Measurements from ENCODE around the gene GALNT14. TPM values are rescaled to one million over a fixed set of nuclear protein-coding genes. Genes with fewer than 3 reads are reported as not detected.

The GALNT14 gene
- polyA plus RNA-seq, 3 donors = 1.7 to 3.9 (median 2.1) TPM

DNA sequence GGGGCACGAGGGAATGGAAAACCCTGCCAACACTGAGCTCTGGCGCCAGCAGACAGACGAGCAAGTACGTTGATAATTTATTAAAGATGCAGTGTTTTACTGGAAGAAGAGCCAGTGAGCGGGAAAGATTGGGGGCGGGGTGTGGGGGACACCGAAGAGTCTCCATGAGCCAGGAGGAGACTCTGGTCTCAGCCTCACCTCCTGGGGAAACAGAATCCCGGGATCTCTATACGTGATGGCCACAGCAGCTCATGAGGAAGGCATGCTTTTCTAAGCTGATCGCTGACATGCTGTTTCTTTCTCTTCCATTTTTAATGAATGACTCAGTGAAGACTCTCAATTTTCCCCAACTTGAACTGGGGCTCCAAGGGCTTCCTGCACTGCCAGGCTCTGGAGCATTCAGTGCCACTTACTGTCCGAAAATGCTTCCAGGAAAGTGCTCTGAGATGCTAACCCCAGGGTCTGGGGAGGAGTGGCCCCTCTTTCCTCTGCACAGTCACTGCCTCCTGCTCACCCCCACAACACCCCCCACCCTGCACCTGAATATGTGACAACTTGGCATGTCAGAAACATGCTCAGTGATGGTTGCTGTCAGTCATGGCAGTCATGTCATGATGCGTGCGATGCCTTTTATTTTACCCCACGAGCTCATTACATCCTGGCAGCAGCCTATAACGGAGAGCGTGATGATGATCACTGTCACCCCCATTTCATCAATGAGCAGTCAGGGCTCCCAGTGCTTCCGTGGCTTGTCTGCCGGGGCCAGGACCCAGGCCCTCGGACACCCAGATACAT is 166.8 kb downstream of the GALNT14 start:
- H3K27ac ChIP-seq (ENCODE audit: low read depth, low read length) = no peak overlapping the region
- WGBS, 3 donors = 74 to 84% (median 79%) methylated on average over 19 of the region's 19 CpGs

DNA sequence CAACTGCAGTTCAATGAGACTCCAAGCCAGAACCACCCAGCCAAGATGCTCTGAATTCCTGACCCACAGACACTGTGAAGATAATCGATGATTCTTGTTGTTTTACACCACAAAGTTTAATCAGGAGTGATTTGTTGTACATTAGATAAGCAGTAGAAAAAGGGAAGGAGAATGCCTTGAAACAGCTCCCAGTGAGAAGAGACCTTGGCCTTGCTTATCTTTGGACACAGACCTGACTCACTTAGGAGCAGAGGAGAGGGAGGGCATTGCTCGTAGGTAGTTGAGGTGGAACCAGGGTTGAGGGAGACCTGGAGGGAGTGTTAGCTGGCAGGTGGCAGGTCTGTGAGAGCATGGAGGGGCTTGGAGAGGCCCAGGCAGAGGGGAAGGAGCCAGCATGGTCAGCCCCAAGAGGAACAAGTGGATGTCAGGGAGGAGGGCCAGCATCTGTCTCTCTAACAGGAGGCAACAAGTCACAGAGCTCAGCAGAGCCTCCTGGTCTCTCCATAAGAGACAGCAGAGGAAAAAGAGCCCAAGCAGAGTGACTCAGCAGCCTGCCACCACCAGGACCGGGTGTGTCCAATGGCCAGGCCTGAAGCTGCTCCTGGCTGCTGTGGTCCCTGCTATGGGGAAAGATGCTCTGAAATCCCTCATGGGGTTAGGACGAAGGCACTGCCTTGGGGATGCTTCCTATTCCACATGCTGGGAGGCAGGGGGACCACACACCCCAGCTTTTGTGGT is 169.4 kb downstream of the GALNT14 start:
- WGBS, 3 donors = 62 to 83% (median 74%) methylated on average over 4 of the region's 4 CpGs
- H3K27ac ChIP-seq (ENCODE audit: low read depth, low read length) = no peak overlapping the region

DNA sequence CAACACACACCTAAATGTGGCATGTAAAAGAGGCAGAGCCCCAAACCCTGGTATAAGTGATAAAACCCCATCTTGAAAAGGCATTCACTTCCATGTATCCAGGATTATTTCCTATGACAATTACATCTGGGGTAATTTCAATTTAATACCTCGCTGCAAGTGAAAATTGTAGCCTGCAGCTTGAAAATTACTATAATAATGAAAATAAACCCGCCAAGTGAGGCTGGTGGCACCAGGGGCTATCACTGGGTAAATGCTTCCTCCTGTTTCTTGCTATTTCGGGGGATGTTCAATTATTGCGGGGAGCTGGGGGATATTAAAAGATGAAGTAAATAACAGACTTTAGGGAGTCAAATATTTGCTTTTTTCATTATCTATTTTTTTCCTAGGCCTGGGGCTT is 171.5 kb downstream of the GALNT14 start:
- H3K27ac ChIP-seq (ENCODE audit: low read depth, low read length) = no peak overlapping the region
- WGBS, 3 donors = 89 to 96% (median 93%) methylated on average over 4 of the region's 4 CpGs

DNA sequence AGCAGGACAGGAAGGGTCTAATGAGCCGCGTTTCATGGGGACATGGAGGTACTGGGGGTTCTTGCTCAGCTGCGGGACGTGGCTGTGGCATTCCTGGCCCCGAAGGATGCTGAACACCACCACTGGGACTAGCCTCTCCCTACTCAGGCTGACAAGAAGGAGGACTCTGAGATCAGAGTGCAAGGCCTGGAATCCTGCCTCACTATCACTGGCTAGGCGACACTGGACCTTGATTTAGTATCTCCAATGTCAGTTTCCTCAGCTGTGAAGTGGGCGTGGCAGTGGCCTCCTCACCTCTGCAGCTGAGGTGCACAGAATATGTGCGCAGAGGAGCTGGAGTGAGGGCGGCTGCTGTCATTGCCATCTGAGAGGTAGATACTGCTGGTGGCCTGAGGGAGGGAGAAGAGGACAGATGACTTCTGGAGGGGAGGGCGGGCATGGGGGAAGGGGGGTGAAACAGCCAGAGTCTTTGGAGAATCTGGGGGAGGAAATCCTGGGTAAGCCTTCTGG is 173.2 kb downstream of the GALNT14 start:
- 62 to 94% (median 78%) methylated on average over 10 of the region's 10 CpGs for WGBS, 3 donors
- no peak overlapping the region for H3K27ac ChIP-seq (ENCODE audit: low read depth, low read length)

DNA sequence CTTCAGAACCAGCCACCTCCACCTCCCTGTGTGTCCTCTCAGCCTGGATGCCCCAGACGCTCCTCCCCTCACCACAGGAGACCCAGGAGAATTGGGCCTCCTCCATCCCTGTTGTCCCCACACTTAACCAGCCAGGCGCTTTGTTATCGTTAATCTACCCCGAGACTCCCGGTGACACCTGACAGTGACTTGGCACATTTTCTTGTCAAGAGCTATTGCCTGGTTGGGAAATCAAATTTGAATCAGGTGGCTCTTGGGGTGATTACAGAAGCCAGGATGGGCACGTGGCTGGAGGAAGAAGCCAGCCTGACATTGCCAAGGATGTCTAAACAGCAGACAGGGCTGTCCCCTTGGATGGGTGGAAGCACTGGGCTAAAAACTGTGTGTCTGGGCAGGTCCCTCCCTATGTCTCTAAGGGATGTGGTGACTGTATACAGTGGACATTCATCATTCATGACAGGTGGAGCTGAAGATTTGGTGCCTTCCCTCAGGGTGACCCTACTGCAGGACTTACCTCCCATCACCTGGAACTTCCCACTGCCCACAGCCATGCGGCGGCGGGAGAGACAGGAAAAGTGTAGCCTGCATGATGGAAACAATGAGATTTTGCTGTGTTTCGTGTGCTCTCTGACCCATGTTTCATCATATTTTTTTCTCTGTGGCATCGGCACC is 173.8 kb downstream of the GALNT14 start:
- WGBS, 3 donors = 72 to 87% (median 86%) methylated on average over 11 of the region's 11 CpGs
- H3K27ac ChIP-seq (ENCODE audit: low read depth, low read length) = no peak overlapping the region

DNA sequence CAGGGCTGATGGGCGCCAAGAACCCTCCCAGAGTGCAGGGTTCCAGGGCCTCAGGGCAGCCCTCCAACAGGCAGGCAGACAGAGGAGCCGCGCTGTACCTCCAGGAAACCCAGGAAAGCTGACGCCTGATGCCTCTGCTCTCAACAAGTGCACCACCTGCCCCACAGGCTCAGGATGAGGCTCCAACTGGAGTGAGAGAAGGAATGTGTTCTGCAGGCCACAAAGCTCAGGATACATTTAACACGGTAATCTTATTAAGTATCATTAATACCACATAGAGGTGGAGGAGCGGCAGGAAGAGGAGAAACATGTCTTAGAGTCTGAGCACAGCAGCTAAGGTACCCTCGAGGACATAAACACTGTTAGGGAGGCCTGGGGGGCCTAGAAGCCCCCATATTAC is 175.1 kb downstream of the GALNT14 start:
- H3K27ac ChIP-seq (ENCODE audit: low read depth, low read length) = no peak overlapping the region
- WGBS, 3 donors = 58 to 83% (median 74%) methylated on average over 7 of the region's 7 CpGs

DNA sequence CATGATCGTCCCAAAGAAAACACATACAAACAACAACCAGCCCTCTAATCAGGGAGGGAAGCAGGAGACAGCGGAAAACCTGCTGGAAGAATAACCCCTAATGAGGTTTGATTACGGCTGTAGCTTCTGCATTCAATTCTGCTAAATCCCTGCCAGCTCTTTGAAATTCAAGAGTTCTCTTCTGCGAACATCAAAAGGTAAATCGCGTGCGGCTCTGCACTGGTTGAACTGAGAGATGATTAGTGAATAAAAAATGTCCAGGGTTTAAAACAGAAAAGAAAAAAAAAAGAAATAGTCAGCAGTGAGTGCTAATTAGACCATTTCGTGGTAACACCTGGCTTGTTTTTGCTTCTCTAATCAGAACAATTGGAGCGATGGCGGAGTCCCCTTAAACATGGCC is 178.0 kb downstream of the GALNT14 start:
- WGBS, 3 donors = 91 to 93% (median 91%) methylated on average over 10 of the region's 10 CpGs
- H3K27ac ChIP-seq (ENCODE audit: low read depth, low read length) = no peak overlapping the region

DNA sequence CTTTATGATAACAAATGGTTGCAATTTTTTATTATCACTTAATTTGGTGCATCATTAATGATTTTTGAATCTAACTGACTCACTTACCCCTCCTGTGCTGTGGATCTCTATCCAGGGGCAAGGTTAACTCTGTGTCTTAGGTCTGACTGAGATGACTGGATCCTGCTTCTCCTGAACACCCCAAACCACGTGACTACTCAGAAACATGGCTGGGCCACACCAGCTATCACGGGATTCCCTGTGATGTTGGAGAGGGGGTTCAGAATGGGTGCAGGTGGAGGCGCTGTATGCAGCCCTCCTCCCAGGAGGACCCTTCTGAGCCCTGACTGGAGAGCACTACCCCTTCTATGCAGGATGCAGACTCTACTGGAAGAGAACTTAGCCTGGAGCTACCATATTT is 178.6 kb downstream of the GALNT14 start:
- 81 to 94% (median 93%) methylated on average over 3 of the region's 3 CpGs for WGBS, 3 donors
- H3K27ac ChIP-seq (ENCODE audit: low read depth, low read length) = no peak overlapping the region

DNA sequence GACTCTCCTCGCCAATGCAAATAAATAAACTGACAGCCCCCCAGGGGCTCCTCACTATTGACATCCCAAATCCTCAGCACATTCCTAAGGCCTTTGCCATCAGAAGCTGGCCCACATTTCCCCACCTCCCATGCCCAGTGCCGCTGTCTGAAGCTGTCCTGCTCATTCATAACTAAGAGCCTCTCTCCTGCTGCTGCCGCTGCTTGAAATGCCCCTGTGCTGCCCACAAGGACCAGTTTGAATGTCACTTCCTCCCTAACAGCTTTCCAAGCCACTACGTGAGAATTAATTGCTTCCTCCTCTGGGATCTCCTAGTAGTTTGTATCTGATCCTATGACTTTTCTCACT is 179.3 kb downstream of the GALNT14 start:
- H3K27ac ChIP-seq (ENCODE audit: low read depth, low read length) = no peak overlapping the region
- 41 to 51% (median 46%) methylated on average over 4 of the region's 4 CpGs for WGBS, 3 donors

DNA sequence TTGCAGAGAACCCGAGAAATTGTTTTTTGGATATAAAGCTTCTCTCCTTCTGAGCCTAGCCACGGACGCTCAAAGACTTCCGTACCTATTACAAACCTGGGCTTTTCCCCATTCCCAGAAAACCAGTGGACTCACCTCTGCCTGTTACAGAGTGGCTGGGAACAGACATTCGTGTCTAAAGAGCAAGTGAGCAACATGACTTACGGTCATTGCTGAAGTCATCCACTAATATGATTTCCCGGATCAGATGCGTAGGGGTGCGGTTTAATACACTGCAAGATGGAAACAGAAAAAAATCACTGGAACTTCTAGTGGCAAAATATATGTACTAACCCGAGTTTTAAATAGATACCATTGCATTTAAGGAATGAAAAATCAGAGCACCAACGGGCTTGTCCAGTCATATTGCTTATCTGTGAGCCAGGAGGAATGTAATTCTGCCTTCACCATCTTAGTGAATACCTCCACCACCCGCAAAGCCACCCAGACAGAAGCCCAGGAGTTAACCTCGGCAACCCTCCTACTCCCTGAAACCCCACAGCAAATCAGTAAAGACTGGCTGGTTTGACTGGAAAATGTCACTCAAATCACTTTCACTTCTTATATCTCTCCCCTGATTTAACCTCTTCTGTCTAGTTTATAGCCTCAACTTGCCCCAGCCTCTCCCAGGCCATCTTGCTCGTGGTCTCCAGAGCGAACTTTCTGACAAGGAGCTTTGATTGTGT is 179.9 kb downstream of the GALNT14 start:
- no peak overlapping the region for H3K27ac ChIP-seq (ENCODE audit: low read depth, low read length)
- 82 to 88% (median 86%) methylated on average over 15 of the region's 15 CpGs for WGBS, 3 donors

DNA sequence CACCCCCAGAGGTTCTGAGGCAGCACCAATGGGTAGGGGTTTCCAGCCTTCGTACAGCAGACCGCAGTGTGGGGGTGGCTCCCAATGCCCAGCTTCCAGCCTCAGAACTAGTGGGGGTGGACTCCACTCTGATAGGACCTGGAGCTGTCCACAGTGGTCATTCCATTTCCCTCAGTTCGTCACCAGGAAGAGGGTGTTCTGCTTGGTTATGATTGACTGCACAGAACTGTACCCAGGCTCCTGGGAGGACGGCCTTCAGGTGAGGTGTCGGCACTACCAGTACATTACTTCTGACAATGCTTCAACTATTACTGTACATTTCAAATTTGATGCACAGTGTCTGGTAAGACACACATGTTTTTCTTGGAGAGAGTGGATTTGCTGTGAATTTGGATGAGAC is 180.6 kb downstream of the GALNT14 start:
- WGBS, 3 donors = 92 to 97% (median 94%) methylated on average over 5 of the region's 5 CpGs
- no peak overlapping the region for H3K27ac ChIP-seq (ENCODE audit: low read depth, low read length)

DNA sequence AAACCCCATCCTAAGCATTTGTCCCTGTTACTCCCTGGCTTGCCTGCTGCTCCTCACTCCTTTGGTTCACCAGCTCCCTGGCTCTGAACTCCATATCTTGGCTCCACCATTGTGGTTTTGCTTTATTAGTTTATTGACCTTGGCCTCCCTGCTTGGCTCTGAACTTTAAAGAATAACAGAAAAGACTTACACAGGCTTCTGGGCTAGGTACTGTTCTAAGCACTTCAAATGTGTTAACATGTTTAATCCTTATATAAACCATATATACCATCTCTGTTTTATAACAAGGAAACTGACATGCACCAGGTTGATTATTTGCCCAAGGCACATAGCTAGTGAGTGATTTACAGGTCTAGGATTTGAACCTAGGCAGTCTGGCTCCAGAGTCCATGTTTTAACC is 181.2 kb downstream of the GALNT14 start:
- H3K27ac ChIP-seq (ENCODE audit: low read depth, low read length) = no peak overlapping the region

DNA sequence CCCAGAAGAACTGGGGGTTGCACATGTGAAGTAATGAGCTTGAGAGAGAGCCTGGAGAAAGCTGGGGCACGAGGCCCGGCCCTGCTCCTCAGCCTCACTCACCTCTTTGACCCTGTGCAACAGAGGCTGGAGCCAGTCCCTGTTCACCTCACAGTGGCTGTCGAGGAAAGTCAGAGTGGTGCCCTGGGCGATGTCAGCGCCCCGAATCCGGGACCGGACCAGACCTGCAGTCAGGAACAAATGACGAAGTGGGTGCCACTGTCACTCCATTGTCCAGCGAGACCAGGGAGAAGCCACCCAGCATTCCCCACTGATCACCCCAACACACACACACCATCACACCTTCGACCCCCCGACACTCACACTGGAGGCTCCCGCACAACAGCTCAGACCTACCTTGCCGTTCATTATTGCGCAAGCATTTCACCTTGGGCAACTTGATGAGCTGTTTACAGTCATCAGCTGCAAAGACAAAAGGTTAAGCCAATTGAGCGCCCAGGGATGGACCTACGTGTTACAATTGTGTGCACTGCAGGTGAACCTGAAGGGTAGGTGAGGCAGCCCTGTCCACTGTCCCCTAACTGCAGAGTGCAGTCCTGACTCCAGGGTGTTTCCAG is 182.6 kb downstream of the GALNT14 start:
- no peak overlapping the region for H3K27ac ChIP-seq (ENCODE audit: low read depth, low read length)
- WGBS, 3 donors = 87 to 96% (median 96%) methylated on average over 17 of the region's 17 CpGs

DNA sequence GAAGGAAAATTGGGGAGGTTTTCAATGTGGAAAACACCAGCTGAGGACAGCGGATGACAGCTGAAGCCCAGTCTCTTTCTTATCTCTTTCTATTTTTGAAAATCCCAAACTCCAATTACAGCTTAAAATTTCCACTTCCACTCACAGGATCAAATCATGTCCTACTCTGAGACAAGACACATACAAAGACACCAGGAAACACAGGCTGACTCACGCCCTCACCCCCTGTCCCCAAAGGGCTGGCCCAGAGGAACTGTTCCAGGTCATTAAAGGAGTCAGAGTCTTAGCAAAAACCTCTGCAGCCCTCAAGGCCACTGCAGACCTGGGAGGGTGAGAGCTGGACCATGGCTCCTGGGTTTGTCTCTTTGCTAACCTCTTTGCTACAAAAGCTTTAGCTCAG is 187.9 kb downstream of the GALNT14 start:
- 67 to 78% (median 74%) methylated on average over 2 of the region's 2 CpGs for WGBS, 3 donors
- H3K27ac ChIP-seq (ENCODE audit: low read depth, low read length) = no peak overlapping the region

DNA sequence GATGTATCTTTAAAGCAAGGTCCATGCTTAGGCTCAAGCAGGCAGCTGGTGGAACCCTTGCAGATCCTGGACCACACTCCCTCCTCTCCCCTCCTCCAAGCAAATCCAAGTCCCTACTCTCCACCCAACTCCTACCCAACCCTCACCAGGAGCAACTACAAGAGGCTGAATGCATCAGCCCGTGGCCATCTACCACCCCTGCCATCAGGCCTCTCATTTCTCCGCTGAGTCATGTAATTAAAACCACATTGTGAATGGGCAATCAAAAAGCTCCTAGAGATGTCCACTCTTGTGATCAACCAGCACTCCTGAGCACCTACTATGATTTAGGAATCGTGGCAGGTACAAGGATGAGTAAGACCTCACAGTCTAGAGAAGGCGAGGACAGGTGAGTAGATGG is 188.8 kb downstream of the GALNT14 start:
- H3K27ac ChIP-seq (ENCODE audit: low read depth, low read length) = no peak overlapping the region
- WGBS, 3 donors = 73 to 93% (median 73%) methylated on average over 4 of the region's 4 CpGs

DNA sequence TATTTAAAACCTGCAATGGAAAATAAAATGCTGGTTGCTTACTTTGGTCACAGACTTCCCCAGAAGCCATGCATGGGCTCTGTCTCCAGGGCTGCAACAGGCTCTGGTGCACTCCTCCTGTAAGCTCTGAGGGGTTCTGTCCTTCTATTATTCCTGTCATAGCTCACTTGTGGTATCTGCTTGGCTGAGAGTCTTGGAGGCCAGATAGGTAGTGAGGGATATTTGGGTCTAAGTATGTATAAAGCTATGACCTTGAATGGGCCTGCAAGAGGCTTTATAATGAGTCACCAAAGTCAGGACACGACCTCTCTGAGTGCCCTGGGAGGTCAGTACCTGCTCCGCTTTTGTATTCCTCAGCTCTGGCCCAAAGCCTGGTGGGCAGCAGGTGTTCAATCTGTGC is 189.4 kb downstream of the GALNT14 start:
- WGBS, 3 donors = 79 to 89% (median 88%) methylated on average over 2 of the region's 2 CpGs
- no peak overlapping the region for H3K27ac ChIP-seq (ENCODE audit: low read depth, low read length)

DNA sequence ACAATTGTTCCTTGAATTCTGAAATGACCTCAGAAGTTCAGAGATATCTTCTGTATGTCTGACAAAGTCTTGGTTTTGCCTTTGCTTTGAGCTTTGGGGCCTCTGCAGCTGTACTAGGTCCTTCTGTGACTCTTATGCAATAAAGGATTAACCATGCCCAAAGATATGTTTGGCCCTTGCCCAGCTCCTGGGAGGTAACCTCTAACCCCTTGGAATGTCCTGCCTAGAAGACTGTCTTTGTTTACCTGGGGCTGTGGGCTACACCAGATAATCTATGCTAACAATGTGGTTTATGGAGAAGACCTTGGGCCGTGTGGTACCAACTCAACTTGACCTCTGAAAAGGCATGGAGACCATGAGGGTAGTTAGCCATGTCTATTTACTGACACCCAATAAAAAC is 190.1 kb downstream of the GALNT14 start:
- WGBS, 3 donors = 68 to 82% (median 74%) methylated on average over 1 of the region's 1 CpG
- no peak overlapping the region for H3K27ac ChIP-seq (ENCODE audit: low read depth, low read length)

DNA sequence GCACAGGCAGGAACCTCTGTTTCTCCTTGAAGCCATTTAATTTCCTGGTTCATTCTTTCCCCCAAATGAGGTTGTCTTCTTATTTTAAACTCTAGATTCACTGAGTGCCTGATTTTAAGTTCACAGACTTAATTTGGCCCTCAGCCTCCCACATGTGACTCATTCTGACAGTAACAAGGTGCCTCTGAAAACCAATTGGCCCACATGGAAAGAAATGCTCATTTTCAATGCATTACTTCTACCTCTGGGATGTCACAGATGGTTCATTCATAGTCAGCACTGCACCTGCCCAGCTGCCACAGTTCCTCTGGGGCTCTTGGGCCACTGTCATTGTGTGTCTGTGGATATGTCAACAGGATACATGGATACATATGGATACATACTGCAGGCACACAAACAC is 190.6 kb downstream of the GALNT14 start:
- H3K27ac ChIP-seq (ENCODE audit: low read depth, low read length) = no peak overlapping the region

All from adipose tissue (tissue), 3 donors.